Measurements from ENCODE around the gene RDH14. TPM values are rescaled to one million over a fixed set of nuclear protein-coding genes. Genes with fewer than 3 reads are reported as not detected.

Gene RDH14
- polyA plus RNA-seq, 1 experiment, result 25.1 TPM

- POLR2A ChIA-PET, result no interaction called here
- H3K4me3 ChIP-seq (ENCODE audit: low read depth, low read length), result no peak overlapping the region
- no peak for DNase-seq (ENCODE audit: low read depth, low spot score)
- CTCF ChIA-PET, result interaction anchor here (0.8 to 1.2 kb wide), 2 partner anchors 13 to 864 kb away, joined by 3 to 6 read pairs; no protein-coding TSS in a partner anchor
- no peaks in the 10 kb centered on the region for H3K27me3 ChIP-seq (ENCODE audit: control insufficient read depth, insufficient read depth, low read length)
- no peak overlapping the region for H3K27ac ChIP-seq (ENCODE audit: low read depth, low read length)
- H3K9me3 ChIP-seq (ENCODE audit: control insufficient read depth, insufficient read depth, low read length), result no peaks in the 10 kb centered on the region
- TF ChIP-seq, protein P1, sequence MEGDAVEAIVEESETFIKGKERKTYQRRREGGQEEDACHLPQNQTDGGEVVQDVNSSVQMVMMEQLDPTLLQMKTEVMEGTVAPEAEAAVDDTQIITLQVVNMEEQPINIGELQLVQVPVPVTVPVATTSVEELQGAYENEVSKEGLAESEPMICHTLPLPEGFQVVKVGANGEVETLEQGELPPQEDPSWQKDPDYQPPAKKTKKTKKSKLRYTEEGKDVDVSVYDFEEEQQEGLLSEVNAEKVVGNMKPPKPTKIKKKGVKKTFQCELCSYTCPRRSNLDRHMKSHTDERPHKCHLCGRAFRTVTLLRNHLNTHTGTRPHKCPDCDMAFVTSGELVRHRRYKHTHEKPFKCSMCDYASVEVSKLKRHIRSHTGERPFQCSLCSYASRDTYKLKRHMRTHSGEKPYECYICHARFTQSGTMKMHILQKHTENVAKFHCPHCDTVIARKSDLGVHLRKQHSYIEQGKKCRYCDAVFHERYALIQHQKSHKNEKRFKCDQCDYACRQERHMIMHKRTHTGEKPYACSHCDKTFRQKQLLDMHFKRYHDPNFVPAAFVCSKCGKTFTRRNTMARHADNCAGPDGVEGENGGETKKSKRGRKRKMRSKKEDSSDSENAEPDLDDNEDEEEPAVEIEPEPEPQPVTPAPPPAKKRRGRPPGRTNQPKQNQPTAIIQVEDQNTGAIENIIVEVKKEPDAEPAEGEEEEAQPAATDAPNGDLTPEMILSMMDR (IDR thresholded peaks at IDR 0.05; ENCODE audit: low read depth, low read length), result no peak
Observed at GRCh38 chr2:18506883-18507509, 53.5 kb downstream of the RDH14 start.

DNA sequence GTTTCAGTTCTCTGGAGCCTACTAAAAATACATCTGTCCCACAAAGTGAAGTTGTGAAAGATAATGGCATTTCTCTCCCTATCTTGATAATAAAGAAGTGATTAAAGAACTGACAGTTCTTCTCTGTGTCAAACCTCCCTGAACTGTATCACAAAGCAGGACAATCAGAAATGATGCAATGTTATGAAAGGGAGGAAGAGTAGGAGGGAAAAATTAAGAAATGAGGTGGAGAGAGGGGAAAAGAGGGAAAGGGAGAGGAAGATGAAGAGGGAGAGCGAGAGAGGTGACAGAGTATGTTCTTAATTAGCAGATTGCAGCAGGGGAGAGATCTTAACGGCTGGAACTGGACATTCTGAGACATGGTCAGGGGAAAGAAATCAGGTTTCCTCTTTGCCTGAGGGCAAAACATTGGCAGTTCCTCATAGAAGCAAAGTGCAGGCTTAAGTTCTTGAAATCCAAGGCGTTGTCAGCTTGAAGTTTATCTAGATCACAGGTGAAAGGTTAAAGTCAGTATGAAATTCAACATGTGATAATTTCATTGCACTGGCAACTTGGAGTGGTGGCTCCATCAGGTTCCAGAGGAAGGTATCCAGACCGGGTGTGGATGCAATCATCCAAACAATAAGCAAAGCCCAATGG is 54.6 kb downstream of the RDH14 start:
- POLR2A ChIA-PET, result no interaction called here
- H3K27me3 ChIP-seq (ENCODE audit: control insufficient read depth, insufficient read depth, low read length), result no peaks in the 10 kb centered on the region
- no peaks in the 10 kb centered on the region for H3K9me3 ChIP-seq (ENCODE audit: control insufficient read depth, insufficient read depth, low read length)
- H3K4me3 ChIP-seq (ENCODE audit: low read depth, low read length), result no peak overlapping the region
- DNase-seq (ENCODE audit: low read depth, low spot score), result no peak
- TF ChIP-seq, protein P1 (IDR thresholded peaks at IDR 0.05; ENCODE audit: low read depth, low read length), result no peak
- CTCF ChIA-PET, result interaction anchor here (1.1 to 1.2 kb wide), 2 partner anchors 14 to 15 kb away, joined by 3 to 6 read pairs; no protein-coding TSS in a partner anchor
- no peak overlapping the region for H3K27ac ChIP-seq (ENCODE audit: low read depth, low read length)

Small RNA genes within 50 kb of the gene (small RNA-seq; reads per million reads assigned to genes)
- not detected for gene RNU6-1215P (ENCODE audit: insufficient read length, low read depth)

Other genes with a start within 250 kb of the RDH14 start
- not detected in 2 replicates for gene NT5C1B, start 28.9 kb upstream of the RDH14 start, polyA plus RNA-seq (2011; rRNA removed)